CD4-positive, alpha-beta T cell treated with Interleukin-4 for 4 hours (primary cell): ENCODE measurements around the gene PEAK1.
"Not testable (repeated sequence)": the region's sequence is repeated elsewhere in the genome, so short reads cannot be mapped to it uniquely, and the experiment has no call there.

ENCODE experiments used
- DNase-seq: peaks from one replicate; pipeline ENCODE4 v3.0.0-alpha.2; 2020

Gene PEAK1

DNA sequence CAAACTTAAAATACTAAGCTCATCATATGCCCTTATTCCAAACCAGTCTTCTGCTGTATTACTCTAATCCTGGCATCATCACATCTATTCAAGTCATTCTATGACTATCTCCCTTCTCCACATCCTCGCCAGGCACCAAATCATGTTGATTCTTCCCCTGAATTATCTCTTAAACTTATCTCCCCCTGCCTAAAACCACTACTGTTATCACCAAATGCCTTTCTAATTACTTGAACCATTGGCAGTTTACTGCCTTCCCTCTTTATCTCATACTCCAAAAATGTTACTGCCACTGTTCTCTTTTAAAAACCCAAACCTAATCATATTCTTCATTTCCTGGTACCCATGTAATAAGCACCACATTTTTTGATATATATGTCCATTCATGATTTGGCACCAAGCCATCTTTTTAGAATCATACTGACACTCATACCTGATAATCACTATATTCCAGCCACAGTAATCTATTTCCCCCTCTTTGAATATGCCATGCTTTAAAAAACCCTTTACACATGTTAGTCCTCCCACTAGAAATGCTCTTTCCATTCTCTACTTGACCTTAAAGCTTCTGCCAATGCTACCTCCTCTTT is 126.8 kb downstream of the PEAK1 start:
- no peak for DNase-seq

DNA sequence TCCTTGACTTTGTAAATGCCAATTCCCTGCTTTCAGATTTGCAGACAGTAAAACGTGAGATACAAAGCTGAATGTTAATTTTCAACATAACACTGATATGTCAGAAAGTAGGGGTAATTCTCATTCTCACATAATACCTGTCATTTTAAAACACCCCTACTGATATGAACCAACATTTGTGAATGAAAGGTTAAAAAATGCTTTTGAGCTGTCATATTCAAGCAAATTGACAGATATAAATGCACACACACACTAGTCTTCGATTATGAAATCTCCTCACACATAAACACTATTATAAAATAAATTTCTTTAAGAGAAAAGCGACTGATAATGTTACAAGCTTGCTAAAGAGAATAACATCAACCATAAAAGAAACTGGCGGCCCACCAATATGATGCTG is 128.8 kb downstream of the PEAK1 start:
- DNase-seq, result no peak

DNA sequence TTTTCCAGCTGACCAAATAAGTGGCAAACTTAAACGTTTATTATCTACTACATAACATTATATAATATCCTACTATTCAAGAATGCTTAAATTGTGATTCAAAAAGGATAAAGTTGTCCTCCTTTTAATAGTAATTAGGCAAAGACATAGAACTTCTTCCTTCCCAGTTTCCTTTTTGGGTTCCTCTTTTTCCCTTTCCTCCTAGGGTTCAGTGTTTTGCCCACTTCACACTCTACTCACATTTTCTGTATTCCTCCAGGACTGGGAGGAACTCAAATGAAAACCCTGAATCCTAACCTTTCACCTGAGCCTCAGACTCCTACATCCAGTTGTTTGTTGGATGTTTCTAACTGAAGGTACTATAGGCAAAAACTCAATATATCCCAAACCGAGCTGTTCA is 132.5 kb downstream of the PEAK1 start:
- no peak for DNase-seq

DNA sequence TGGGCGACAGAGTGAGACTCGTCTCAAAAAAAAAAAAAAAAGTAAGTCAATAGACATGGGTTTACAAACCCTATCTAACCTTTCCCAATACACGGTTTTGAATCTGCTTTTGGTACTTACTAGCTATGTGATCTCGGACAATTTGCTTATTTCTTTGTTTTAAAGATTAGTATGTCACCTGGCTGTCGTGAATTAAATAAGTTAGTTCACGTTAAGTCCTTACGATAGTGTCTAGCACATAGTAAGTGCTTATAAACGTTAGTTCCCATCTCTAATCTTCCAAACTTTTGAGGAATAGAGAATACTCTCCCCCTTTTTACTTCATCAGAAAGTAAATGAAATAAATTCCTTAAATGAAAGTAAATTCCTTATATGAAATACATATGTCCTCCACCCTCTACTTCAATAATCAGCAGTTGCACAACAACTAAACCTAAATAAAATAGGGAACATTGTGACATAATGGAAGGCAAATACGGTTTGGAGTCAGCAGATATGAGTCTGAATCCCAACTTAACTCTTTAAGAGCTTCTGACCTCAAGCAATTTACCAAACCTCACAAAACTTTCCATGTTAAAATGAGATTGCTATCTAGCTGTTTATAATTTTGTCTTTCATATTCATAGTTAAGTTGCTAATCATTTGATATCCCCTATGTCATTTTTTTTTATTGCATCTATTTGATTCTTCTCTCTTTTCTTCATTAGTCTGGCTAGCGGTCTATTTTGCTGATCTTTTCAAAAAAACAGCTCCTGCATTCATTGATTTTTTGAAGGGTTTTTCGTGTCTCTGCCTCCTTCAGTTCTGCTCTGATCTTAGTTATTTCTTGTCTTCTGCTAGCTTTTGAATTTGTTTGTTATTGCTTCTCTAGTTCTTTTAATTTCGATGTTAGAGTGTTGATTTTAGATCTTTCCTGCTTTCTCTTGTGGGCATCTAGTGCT is 134.6 kb downstream of the PEAK1 start:
- no peak for DNase-seq

DNA sequence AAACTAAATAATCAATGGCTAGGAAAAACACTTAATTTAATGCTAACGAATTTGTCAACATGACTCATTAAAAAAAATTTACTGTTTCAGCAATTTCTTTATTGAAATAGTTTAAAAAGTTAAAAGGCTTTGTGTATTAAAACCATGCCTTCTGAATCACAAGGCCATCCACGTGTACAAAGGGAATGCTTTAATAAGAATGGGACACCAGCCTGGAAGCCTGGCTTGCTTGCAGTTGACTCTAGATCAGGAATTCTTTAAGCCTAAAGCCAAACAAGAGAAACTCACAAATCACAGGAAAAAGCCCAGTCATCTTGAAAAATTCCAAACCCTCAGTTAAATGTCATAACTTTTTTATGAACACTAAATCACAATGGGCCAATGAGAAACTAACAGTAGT is 137.6 kb downstream of the PEAK1 start:
- DNase-seq, result no peak

DNA sequence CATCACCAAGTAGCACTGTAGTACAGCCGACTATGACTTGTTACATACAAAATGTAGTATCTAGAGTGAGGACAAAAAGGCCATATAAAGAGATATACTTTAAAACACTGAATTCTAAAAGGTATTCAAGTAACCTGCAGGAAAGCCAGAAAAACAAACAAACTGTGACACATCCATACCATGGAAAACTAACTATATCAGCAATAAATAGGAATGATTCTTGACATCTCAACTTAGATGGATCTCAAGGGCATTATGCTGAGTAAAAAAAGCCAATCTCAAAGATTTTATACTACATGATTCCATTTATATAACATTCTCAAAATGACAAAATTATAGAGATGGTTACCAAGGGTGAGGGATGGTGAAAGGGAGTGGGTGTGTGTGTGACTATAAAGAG is 143.0 kb downstream of the PEAK1 start:
- DNase-seq, result no peak

DNA sequence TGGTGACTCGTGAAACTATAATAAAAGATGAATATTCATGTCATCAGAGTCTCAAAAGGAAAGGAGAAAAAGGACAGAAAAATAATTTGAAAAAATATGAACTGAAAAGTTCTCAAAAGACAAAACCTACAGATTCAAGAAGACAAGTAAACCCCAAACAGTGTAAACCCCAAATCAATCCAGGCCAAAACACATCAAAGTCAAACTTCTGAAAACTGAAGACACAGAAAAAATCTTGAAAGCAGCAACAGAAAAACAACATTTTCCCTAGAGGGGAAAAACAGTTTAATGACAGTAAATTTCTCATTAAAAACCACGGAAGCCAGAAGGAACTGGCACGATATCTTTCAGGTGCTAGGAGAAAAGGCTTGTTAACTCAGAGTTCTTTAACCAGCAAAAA is 143.8 kb downstream of the PEAK1 start:
- no peak for DNase-seq

DNA sequence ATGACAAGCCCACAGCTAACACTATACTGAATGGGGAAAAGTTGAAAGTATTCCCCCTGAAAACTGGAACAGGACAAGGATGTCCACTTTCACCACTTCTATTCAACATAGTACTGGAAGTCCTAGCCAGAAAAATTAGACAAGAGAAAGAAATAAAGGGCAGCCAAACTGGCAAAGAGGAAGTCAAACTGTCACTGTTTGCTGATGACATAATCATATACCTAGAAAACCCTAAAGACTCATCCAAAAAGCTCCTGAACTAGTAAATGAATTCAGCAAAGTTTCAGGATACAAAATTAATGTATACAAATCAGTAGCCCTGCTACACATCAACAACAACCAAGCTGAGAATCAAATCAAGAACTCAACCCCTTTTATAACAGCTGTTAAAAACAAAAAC is 146.8 kb downstream of the PEAK1 start:
- DNase-seq, result not testable (repeated sequence)

DNA sequence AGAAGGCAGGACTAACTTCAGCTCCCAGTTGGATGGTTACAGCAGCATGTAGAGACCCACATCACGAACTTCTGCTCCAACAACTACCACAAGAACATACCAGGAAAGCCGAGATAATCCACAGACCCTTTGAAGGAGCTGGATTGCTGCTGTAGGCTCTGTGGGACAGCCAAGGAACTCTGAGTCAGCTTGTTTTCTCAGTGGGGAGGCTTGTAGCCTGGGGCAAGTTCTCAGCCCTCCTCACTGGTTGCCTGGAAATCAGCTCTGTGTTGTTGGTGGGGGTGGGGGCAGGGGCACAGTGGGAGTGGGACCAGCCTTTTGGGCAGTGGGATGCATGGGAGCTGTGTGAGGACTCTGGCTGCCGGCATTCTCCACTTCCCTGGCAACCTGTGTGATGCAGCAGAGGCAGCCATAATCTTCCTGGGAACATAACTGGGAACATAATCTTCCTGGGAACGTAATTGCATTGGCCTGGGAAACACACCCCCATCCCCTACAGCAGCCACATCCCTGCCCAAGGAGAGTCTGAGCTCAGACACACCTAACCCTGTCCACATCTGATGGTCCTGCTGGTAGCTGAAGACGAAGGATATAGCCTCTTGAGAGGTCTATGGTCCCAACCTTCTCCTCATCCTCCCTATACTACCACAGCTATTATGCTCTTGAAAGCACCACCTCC is 153.1 kb downstream of the PEAK1 start:
- DNase-seq, result no peak

DNA sequence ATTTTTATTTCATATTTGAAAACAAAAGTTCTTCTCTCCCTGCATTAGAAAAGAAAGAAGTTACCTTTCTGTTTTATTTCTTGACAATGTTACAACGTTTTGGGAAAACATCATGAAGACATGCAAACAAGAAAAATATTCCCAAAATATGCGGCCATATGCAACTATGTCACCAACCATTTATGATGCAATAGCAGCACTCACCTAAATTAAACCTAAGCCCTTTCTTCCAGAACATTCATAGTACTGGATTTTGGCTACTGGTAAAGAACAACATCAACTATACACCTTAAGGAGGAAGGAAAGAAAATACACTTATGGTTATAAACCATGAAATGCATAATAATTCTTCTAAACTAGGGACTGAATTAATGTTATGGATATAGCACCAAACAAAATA is 164.5 kb downstream of the PEAK1 start:
- no peak for DNase-seq

DNA sequence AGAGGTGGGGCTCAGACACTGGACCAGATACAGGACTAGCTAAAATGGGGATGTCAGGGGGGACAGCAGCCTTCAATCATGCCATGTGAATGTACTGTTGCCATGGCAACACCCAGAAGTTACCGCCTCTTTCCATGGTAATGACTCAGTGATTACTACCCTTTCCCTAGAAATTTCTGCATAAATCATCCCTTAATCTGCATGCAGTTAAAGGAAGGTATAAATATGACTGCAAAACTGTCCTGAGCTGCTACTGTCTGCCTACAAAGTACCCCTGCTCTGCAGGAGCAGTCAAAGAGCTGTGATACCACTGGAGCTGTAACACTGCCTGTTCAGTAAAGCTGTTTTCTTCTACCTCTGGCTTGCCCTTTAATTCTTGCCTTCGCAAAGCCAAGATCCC is 168.2 kb downstream of the PEAK1 start:
- no peak for DNase-seq

DNA sequence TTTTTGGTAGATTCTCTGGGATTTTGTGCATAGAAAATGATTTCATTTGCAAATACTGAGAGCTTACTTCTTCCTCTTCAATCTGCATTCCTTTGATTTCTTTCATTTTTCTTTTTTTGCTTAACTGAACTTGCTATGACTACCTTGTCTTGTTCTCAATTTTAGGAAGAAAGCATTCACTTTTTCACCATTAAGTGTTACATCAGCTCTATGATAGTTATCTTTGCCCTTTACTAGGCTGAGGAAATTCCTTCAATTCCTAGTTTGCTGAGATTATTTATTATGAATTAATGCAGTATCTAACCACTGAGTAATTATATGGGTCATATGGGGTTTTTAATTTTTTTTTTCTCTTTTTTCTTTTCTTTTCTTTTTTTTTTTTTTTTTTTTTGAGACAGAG is 172.8 kb downstream of the PEAK1 start:
- DNase-seq, result no peak

DNA sequence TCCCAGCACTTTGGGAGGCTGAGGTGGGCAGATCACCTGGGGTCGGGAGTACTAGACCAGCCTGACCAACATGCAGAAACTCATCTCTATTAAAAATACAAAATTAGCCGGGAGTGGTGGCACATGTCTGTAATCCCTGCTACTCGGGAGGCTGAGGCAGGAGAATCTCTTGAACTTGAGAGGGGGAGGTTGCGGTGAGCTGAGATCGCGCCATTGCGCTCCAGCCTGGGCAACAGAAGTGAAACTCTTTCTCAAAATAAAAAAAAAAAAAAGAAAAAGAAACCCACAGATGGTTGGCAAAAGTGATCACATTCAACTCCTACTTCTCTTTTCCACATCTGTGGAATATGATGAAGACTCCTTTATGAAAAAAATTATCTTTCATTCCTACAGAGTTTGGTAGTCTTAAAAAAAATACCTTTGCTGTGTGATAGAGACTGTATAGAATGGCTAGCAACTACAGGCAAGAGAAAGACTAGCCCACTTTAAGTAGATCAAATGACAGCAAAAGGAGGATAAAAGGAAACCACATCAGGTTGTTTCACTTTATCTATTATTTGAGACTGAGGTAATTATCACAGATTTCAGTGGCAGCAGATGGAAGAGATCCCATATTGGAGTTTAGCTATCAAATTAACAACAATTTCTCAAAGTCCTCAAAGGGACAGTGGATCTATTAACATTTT is 176.0 kb downstream of the PEAK1 start:
- DNase-seq, result no peak

DNA sequence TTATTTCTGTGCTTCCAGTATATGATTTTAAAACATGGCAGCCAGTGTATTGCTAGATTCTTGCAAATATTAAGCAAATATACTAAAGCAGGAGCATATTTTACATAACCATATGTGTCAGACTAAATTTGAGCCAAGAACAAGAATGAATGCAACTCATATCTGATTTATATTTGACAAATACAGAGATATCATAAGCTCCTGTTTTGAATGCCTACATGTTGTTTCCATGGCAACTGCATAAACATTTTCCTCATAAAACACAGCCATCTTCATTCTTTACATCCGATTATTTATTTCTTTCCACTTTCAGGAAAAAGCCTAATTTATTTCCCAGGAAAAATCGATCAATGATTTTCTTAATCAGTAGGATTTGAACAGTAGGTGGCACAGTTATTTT is 176.8 kb downstream of the PEAK1 start:
- no peak for DNase-seq

DNA sequence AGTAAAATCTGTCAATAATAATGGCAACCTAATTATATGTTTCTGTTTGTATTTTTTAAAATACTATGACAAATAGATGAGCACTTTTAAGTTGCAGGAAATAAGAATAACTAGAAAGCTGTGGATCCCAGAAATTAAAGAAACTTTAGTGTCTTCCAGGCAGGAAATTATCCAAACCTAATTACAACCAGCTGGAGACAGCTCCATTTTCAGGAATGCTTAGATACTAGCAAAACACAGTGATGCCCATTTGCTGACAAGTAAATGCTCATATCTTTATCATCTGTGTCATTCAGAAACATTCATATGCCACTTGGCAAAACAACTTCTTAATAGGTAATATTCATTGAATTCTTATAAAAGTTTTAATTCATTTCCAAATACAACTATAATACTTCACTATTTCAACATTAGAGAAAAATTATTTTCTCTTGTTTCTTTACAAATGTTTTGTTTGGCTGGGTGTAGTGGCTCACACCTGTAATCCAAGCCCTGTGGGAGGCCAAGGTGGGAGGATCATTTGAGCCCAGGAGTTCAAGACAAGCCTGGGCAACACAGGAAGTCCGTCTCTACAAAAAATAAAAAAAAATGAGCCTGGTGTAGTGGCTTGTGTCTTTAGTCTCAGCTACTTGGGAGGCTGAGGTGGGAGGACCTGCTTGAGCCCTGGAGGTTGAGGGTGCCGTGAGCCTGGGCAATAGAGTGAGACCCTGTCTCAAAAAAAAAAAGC is 179.9 kb downstream of the PEAK1 start:
- DNase-seq, result no peak

DNA sequence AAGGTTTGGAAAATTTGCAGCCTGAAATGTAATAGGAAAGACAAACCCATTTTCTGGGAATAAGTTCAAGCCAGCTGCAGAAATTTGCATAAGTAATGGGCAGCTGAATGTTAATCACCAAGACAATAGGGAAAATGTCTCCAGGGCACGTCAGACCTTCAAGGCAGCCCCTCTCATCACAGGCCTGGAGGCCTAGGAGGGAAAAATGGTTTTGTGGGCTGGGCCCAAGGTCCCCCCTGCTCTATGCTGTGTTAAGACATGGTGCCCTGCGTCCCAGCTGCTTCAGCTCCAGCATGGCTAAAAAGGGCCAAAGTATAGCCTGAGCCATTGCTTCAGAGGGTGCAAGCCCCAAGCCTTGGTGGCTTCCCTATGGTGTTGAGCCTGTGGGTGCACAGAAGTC is 184.3 kb downstream of the PEAK1 start:
- DNase-seq, result no peak

DNA sequence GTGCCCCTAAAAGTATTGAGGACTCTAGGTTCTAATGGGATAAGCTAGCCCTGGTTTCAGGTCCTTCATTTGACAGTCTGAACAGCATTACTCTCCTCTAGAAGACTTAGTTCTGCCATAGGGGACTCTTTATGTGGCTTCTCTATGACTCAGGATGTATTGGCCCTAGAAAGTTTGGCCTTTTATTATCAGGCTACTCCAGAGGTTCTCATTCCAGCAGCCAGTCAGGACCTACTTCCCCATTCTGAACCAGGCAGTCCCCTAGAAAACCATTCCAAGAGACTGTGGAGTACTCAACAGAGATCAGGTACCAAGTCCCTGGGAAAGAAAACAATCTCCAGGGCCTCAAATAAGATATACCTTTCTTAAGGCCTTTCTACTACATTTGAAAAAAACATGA is 191.1 kb downstream of the PEAK1 start:
- DNase-seq, result no peak

DNA sequence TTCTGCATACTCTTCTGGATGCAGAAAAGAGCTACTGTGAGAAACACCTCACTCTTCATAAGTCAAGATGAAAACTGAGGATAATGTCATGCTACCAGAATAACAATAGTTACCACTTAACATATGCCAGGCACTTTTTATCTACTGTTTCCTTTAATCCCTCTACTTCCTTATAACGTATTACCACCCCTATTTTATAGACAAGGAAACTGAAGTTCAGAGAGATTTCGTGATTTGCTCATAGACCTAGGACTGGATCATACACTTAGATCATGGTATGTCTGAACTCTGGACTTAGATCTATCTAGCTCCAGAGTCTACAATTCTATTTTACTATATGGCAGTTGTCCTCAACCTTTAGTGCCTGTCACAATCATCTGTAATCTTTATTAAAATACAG is 193.3 kb downstream of the PEAK1 start:
- no peak for DNase-seq

DNA sequence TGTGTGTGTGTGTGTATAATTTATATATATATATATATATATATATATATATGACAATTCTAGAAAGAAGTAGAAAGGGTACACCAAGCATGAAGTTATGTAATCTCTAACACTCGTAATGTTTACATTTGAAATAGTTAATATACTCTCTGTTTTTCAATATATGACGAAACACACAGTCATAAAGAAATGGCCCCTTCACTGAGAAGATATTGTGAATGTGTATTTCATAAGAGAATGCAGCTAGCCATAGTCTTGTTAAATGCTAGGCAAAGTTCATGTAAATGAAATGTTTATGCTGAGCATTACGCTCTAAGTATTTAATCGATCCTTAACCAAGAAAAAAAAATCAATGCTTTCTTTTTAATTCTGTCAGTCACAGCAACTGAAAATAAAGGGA is 194.3 kb downstream of the PEAK1 start:
- no peak for DNase-seq

DNA sequence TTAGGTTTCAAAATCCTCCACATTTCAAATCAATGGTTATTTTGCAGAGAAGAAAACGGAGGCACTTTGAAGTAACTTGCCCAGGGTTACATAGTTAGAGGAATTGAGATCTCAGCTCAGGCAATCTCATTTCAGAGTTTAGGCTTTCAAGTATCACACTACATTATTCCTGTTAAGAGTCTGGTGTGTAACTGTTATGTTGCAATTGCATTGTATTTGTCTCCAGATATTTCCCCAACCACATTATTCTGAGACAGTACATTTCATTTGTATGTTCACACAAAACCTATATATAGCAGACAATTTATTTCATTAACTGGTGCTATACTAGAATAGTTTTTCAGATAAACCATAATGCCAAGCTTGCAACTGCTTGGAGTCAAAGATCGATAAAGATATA is 194.8 kb downstream of the PEAK1 start:
- DNase-seq, result no peak

DNA sequence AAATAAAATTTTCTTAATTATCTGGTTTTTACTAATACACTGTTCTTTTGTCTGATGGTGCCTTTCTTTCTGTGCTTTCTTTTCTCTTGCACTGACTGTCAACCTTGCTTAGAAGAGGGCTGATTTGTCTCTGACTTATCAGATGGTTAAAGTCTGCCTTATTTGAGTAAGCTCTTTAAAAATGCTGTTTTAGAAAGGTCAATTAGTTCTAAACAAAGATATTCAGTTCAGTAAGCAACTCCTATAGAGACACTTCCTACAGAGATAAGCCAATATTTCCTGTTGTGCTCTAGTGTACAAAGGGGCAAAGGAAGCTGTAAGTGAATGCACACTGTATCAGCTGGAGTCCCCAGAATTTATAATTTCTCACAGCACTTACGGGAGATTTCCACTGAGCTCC is 195.6 kb downstream of the PEAK1 start:
- DNase-seq, result no peak

DNA sequence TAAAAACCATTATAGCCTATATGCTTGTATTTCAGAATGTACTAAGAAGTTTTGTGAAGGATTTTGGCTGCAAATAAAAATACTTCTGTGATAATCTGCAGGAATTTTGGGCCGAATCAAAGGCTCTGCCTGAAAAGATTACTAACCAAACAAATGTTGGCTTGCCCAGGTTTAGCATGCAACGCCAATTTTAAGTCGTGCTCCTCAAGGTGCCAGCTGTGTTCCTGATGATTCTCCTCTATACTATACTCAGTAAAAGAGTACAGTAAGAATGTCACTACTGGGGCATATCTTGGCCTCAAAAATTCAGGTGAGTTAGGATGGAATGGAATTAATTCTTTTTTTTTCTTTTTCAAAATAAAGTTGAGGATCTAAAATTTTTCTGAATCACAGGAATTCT is 198.2 kb downstream of the PEAK1 start:
- DNase-seq, result no peak

DNA sequence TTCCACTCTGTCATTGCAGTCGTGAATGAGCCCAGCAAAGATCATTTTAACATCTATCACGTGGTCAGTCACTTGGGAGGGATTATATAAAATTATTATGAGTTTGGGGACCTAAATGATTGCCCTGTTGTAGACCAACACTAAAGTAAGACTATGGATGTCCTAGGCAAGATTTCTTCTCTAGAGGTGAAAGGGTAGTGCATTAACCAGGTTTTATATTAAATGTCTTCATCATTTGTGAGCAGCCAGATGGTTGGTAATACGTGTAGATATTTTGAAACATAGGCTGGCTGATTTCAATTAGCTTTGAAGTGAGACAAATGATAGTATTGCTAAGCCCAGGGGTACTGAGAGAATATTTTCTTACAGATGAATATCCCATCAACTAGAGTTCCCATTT is 198.7 kb downstream of the PEAK1 start:
- no peak for DNase-seq
